Activated T-helper 1 cell treated with anti-CD3 and anti-CD28 coated beads, Interleukin-12 subunit alpha, Interleukin-12 subunit beta, Interleukin-2, Interleukin-4 antibody, amounts not matched to agents 30 ng/mL and 10 ng/mL and 1 ng/mL, durations not matched to agents 14 hours and 24 hours and 36 hours (primary cell): ENCODE data around the gene USP6. TPM values are rescaled to one million over a fixed set of nuclear protein-coding genes. Genes with fewer than 3 reads are reported as not detected.
"Not testable (repeated sequence)": the region's sequence is repeated elsewhere in the genome, so short reads cannot be mapped to it uniquely, and the experiment has no call there.

Experiments
- DNase-seq: peaks from one replicate; pipeline ENCODE4 v3.0.0; 2021; ENCODE audit warnings: low spot score
- H3K27ac Mint-ChIP-seq: one replicate; pipeline ENCODE4 v1.8.0; 2021; ENCODE audit warnings: mild to moderate bottlenecking, mixed read lengths
- H3K27me3 Mint-ChIP-seq: one replicate; pipeline ENCODE4 v1.8.0; 2022; ENCODE audit warnings: mild to moderate bottlenecking, moderate library complexity, mixed read lengths; ENCODE audit not compliant: insufficient read depth
- H3K36me3 Mint-ChIP-seq: one replicate; pipeline ENCODE4 v1.8.0; 2021; ENCODE audit warnings: low read depth, mixed read lengths
- H3K4me1 Mint-ChIP-seq: one replicate; pipeline ENCODE4 v1.8.0; 2021; ENCODE audit warnings: low read depth, mixed read lengths
- H3K4me3 Mint-ChIP-seq: one replicate; pipeline ENCODE4 v1.8.0; 2021; ENCODE audit warnings: mild to moderate bottlenecking, moderate library complexity, mixed read lengths
- H3K9me3 Mint-ChIP-seq: one replicate; pipeline ENCODE4 v1.8.0; 2021; ENCODE audit warnings: mixed read lengths
- intact Hi-C: fragments of 100-400 bp; cut with micrococcal nuclease; formaldehyde crosslinking; loops from one replicate; pipeline ENCODE4 v1.15.1; 2024
- total RNA-seq: library from RNA; stranded (reverse); gene quantifications from 2 replicates; pipeline ENCODE4 v1.2.3, GENCODE V29; 2022

Gene USP6
- total RNA-seq, 1 donor from 2014 or later: 0.03 TPM

- H3K27me3 Mint-ChIP-seq: peaks cover 7% of the 10 kb centered on the region
- no peak for DNase-seq
- H3K4me3 Mint-ChIP-seq: no peak overlapping the region
- H3K27ac Mint-ChIP-seq: no peak overlapping the region
- H3K9me3 Mint-ChIP-seq: peaks cover 59% of the 10 kb centered on the region
- no peaks in the 10 kb centered on the region for H3K36me3 Mint-ChIP-seq
- intact Hi-C loops: loop anchor here (5.0 kb wide), 1 partner anchor 78 kb away; no protein-coding TSS in a partner anchor
- H3K4me1 Mint-ChIP-seq: no peaks in the 10 kb centered on the region
Observed at GRCh38 chr17:5099271-5099670, 16.6 kb upstream of the USP6 start.

- no peak overlapping the region for H3K27ac Mint-ChIP-seq
- no peaks in the 10 kb centered on the region for H3K4me1 Mint-ChIP-seq
- intact Hi-C loops: no loop called here
- peaks cover 7% of the 10 kb centered on the region for H3K27me3 Mint-ChIP-seq
- H3K36me3 Mint-ChIP-seq: peaks cover 9% of the 10 kb centered on the region
- H3K4me3 Mint-ChIP-seq: no peak overlapping the region
- H3K9me3 Mint-ChIP-seq: peaks cover 53% of the 10 kb centered on the region
- no peak for DNase-seq
Observed at GRCh38 chr17:5100832-5101231, 15.0 kb upstream of the USP6 start.

- intact Hi-C loops: loop anchor here (1.0 to 10.0 kb wide), 5 partner anchors 33 to 376 kb away; partner anchors contain the start of genes C1QBP, DERL2, MIS12 and RABEP1
- DNase-seq: no peak
- peak overlapping the region; percentile 86 for H3K4me3 Mint-ChIP-seq
- peaks cover 13% of the 10 kb centered on the region for H3K4me1 Mint-ChIP-seq
- peak overlapping the region; percentile 66 for H3K27ac Mint-ChIP-seq
- peaks cover 2% of the 10 kb centered on the region for H3K27me3 Mint-ChIP-seq
- peaks cover 34% of the 10 kb centered on the region for H3K9me3 Mint-ChIP-seq
- peaks cover 54% of the 10 kb centered on the region for H3K36me3 Mint-ChIP-seq
Observed at GRCh38 chr17:5110816-5111215, 5.0 kb upstream of the USP6 start.

- peaks cover 46% of the 10 kb centered on the region for H3K36me3 Mint-ChIP-seq
- DNase-seq: peak; percentile 91
- peak within 1 kb of the TSS; percentile 86 for H3K4me3 Mint-ChIP-seq
- peaks cover 27% of the 10 kb centered on the region for H3K9me3 Mint-ChIP-seq
- intact Hi-C loops: loop anchor here (1.0 to 10.0 kb wide), 5 partner anchors 33 to 376 kb away; partner anchors contain the start of genes C1QBP, DERL2, MIS12 and RABEP1
- H3K27me3 Mint-ChIP-seq: peaks cover 6% of the 10 kb centered on the region
- peak within 1 kb of the TSS; percentile 79 for H3K27ac Mint-ChIP-seq
- peaks cover 13% of the 10 kb centered on the region for H3K4me1 Mint-ChIP-seq
Observed at GRCh38 chr17:5111402-5112204, 4.2 kb upstream of the USP6 start, which contains the start of gene ZNF232. ZNF232 (minus strand) TSS chr17:5111878; CDS start chr17:5111822, 56 bp downstream.

- H3K27me3 Mint-ChIP-seq: peaks cover 37% of the 10 kb centered on the region
- H3K27ac Mint-ChIP-seq: no peak overlapping the region
- H3K36me3 Mint-ChIP-seq: peaks cover 7% of the 10 kb centered on the region
- H3K4me1 Mint-ChIP-seq: no peaks in the 10 kb centered on the region
- H3K9me3 Mint-ChIP-seq: peaks cover 7% of the 10 kb centered on the region
- DNase-seq: no peak
- H3K4me3 Mint-ChIP-seq: no peak overlapping the region
- intact Hi-C loops: loop anchor here (10.0 kb wide), 1 partner anchor 83 kb away; the partner anchor contains the start of gene SLC52A1
Observed at GRCh38 chr17:5118219-5118618, 2.4 kb downstream of the USP6 start.

GRCh38 chr17:5120036-5120435, 4.2 kb downstream of the USP6 start:
- H3K27ac Mint-ChIP-seq: no peak overlapping the region
- peaks cover 3% of the 10 kb centered on the region for H3K9me3 Mint-ChIP-seq
- no peaks in the 10 kb centered on the region for H3K4me1 Mint-ChIP-seq
- DNase-seq: no peak
- peaks cover 41% of the 10 kb centered on the region for H3K27me3 Mint-ChIP-seq
- intact Hi-C loops: no loop called here
- no peak overlapping the region for H3K4me3 Mint-ChIP-seq
- no peaks in the 10 kb centered on the region for H3K36me3 Mint-ChIP-seq

GRCh38 chr17:5120436-5121185, 4.8 kb downstream of the USP6 start:
- DNase-seq, H3K9me3 Mint-ChIP-seq, H3K4me3 Mint-ChIP-seq, H3K4me1 Mint-ChIP-seq, H3K27ac Mint-ChIP-seq, intact Hi-C loops, H3K36me3 Mint-ChIP-seq: not testable (repeated sequence)
- H3K27me3 Mint-ChIP-seq: peaks cover 38% of the 10 kb centered on the region

- intact Hi-C loops: no loop called here
- H3K4me3 Mint-ChIP-seq: no peak overlapping the region
- H3K27ac Mint-ChIP-seq: no peak overlapping the region
- no peaks in the 10 kb centered on the region for H3K36me3 Mint-ChIP-seq
- peaks cover 37% of the 10 kb centered on the region for H3K27me3 Mint-ChIP-seq
- DNase-seq: no peak
- H3K4me1 Mint-ChIP-seq: no peaks in the 10 kb centered on the region
- H3K9me3 Mint-ChIP-seq: peaks cover 3% of the 10 kb centered on the region
Observed at GRCh38 chr17:5121186-5121841, 5.5 kb downstream of the USP6 start.

- H3K9me3 Mint-ChIP-seq, H3K4me1 Mint-ChIP-seq, H3K27ac Mint-ChIP-seq, DNase-seq, intact Hi-C loops, H3K36me3 Mint-ChIP-seq: not testable (repeated sequence)
- Mint-ChIP-seq H3K4me3 (peak overlapping the region; percentile 17), H3K27me3 (peaks cover 31% of the 10 kb centered on the region)
Observed at GRCh38 chr17:5122056-5122455, 6.2 kb downstream of the USP6 start.

- Mint-ChIP-seq H3K36me3 (no peaks in the 10 kb centered on the region), H3K4me1 (no peaks in the 10 kb centered on the region), H3K4me3 (no peak overlapping the region), H3K9me3 (no peaks in the 10 kb centered on the region), H3K27ac (no peak overlapping the region), H3K27me3 (peaks cover 24% of the 10 kb centered on the region)
- no peak for DNase-seq
- intact Hi-C loops: no loop called here
Observed at GRCh38 chr17:5122586-5123342, 6.9 kb downstream of the USP6 start.

- Mint-ChIP-seq H3K4me3 (no peak overlapping the region), H3K9me3 (no peaks in the 10 kb centered on the region), H3K4me1 (no peaks in the 10 kb centered on the region), H3K27me3 (peaks cover 24% of the 10 kb centered on the region), H3K36me3 (no peaks in the 10 kb centered on the region), H3K27ac (no peak overlapping the region)
- intact Hi-C loops: no loop called here
- no peak for DNase-seq
Observed at GRCh38 chr17:5123343-5124124, 7.7 kb downstream of the USP6 start.
